D721Med (cell line): ENCODE results near the gene ZNF284.
"Not testable (repeated sequence)": the region's sequence is repeated elsewhere in the genome, so short reads cannot be mapped to it uniquely, and the experiment has no call there.

Source experiments
- DNase-seq: peaks from one replicate; pipeline ENCODE4 v3.0.0; 2011; ENCODE audit warnings: low spot score; ENCODE audit not compliant: insufficient read length
- FAIRE-seq: peaks from 2 replicates; lab custom pipeline; 2011; peaks lifted over from hg19 to GRCh38; lab: Jason Lieb, UNC
- TF ChIP-seq, protein P1 (sequence below): IDR thresholded peaks from 2 replicates; pipeline ENCODE4 v1.5.1; 2012; ENCODE audit warnings: mild to moderate bottlenecking, control low read depth; ENCODE audit not compliant: insufficient read depth; ENCODE audit errors: missing control alignments

The ZNF284 gene

GRCh38 chr19:44109458-44109857 is 37.5 kb downstream of the ZNF284 start:
- DNase-seq (no peak), FAIRE-seq (no peak)
- TF ChIP-seq, protein P1, sequence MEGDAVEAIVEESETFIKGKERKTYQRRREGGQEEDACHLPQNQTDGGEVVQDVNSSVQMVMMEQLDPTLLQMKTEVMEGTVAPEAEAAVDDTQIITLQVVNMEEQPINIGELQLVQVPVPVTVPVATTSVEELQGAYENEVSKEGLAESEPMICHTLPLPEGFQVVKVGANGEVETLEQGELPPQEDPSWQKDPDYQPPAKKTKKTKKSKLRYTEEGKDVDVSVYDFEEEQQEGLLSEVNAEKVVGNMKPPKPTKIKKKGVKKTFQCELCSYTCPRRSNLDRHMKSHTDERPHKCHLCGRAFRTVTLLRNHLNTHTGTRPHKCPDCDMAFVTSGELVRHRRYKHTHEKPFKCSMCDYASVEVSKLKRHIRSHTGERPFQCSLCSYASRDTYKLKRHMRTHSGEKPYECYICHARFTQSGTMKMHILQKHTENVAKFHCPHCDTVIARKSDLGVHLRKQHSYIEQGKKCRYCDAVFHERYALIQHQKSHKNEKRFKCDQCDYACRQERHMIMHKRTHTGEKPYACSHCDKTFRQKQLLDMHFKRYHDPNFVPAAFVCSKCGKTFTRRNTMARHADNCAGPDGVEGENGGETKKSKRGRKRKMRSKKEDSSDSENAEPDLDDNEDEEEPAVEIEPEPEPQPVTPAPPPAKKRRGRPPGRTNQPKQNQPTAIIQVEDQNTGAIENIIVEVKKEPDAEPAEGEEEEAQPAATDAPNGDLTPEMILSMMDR, result no peak

DNA sequence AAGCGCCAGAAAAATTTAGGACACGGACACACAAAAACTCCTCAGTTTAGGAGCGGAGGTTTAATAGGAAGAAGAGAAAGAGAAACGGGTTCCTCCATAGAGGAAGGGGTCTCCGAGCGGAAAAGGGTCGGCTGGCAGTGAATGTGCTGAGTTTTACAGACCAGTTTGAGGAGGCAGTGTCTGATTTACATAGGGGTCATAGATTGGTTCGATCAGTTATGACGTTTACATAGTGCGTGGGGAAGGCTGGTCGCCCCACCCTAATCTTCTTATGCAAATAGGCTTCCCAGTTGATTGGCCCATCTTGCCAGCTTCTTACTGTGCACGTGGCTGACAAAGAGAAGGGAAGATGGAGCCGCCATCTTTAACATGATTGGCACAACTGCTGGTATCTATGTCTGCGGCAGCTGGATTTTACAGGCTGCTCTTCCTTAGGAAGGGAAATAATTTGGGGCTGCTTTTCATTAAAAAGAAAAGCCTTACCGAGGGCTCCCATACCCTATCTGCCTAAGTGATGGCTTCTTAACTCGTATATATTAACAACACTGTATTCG is 40.0 kb downstream of the ZNF284 start:
- no peak for DNase-seq
- TF ChIP-seq, protein P1, result no peak
- no peak for FAIRE-seq

- FAIRE-seq, result no peak
- TF ChIP-seq, protein P1, result no peak
- DNase-seq, result no peak
Observed at GRCh38 chr19:44112802-44113137, 40.8 kb downstream of the ZNF284 start.

DNA sequence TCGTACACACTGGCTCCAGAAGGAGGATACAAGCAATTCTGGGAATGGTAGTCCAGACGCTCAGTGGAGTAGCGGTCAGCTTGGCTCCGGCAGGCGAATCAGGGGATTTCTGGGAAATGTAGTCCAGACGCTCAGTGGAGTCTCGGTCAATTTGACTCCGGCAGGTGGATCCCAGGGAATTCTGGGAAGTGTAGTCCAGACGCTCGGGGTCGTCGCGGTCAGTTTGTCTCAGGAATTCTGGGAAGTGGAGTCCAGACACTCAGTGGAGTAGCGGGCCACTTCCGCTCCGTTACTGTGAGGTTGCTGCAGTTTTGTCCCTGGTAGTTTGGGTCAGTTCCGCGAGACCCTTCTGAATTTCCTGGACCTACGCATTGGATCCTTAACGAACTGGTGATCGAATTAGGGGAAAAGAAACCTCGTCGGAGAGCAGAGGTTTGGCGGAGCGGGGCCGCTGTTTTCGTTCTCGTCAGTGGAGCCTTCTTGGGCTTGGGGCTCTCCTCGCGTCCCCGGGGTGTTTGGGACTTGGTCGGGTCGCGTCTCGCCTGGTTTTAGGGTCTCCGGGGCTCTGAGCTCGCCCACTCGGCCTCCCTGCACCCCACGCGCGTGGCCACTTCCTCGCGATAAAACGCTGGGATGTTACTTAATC is 41.3 kb downstream of the ZNF284 start, which contains the start of gene ZNF225:
Gene ZNF225, plus strand, starts transcription at position 262 of the 646 bp plus-strand sequence. CDS start 2,429 bp downstream, outside the sequence.
- DNase-seq (peak; percentile 64), FAIRE-seq (peak; percentile 80)
- TF ChIP-seq, protein P1, result no peak

DNA sequence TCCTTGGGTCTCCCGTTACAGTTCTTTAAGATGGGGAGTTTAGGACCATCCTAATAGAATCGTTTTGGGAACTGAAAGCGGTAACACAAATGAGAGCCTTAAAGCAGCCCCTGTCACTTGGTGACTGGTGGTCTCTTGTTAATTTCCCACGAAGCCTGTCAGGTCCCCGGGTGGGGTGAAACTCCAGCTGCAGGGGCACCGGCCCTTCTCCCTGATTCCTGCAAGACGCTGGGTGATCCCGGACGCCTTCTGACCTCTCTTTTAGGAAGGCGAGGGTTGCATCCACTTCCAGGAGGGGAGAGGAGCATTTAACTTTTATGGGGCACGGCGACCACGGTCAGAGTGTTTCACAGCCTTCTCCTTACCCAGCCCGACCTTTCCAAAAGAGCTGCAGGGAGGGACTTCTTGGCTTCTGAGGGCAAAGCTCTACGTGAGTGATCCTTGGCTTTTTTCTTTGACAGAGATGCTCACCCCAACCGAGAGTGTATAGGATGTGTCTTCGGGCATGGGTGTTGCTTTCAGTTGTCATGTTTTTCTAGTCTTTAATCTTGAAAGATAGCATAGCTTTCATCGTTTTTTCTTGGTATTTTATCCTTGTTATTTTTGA is 41.9 kb downstream of the ZNF284 start:
- no peak for DNase-seq
- no peak for FAIRE-seq
- TF ChIP-seq, protein P1, result no peak

- DNase-seq, FAIRE-seq: not testable (repeated sequence)
Observed at GRCh38 chr19:44121162-44121561, 49.2 kb downstream of the ZNF284 start.

DNA sequence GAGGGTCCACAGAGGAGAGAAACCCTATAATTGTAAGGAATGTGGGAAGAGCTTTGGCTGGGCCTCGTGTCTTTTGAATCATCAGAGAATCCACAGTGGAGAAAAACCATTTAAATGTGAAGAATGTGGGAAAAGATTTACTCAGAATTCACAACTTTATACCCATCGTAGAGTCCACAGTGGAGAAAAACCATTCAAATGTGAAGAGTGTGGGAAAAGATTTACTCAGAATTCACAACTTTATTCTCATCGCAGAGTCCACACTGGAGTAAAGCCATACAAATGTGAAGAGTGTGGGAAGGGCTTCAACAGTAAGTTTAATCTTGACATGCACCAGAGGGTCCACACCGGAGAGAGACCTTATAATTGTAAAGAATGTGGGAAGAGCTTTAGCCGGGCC is 60.0 kb downstream of the ZNF284 start:
- no peak for FAIRE-seq
- DNase-seq, result no peak
- TF ChIP-seq, protein P1, result no peak
